OCI-LY7 (cell line): ENCODE data around the gene TECR. TPM values are rescaled to one million over a fixed set of nuclear protein-coding genes. Genes with fewer than 3 reads are reported as not detected.

Experiments used
- BruUV-seq: library from RNA; stranded (reverse); fragments of 400-500 nt; replicated peaks from 2 replicates; lab custom pipeline; 2021; lab: Mats Ljungman, UMichigan
- CTCF ChIA-PET: fragments of 300-600 bp; sonication (Branson Sonifier 250); formaldehyde crosslinking; loops from one replicate; lab custom pipeline; 2022; ENCODE audit warnings: antibody characterized with exemption; ENCODE audit not compliant: unreplicated experiment; lab: Charles Lee
- POLR2A ChIA-PET: fragments of 300-600 bp; sonication (Branson Sonifier 250); formaldehyde crosslinking; loops from one replicate; lab custom pipeline; 2022; ENCODE audit warnings: antibody characterized with exemption; lab: Charles Lee
- DNase-seq: peaks from one replicate; pipeline ENCODE4 v3.0.0-alpha.2; 2015; ENCODE audit warnings: low spot score
- H2AFZ ChIP-seq: fragments of 200-600 bp; sonication (generic), shearing (Covaris generic); 2 replicates; pipeline ENCODE4 v1.6.1; 2014; ENCODE audit warnings: mild to moderate bottlenecking, antibody characterized with exemption, low read length, moderate library complexity
- H3K27ac ChIP-seq: fragments of 200-600 bp; sonication (generic); 2 replicates; pipeline ENCODE4 v1.5.1; 2014; ENCODE audit warnings: mixed run types, low read depth, mild to moderate bottlenecking, moderate library complexity, low read length, inconsistent platforms; ENCODE audit not compliant: poor library complexity, severe bottlenecking
- H3K36me3 ChIP-seq: fragments of 200-600 bp; sonication (generic); 2 replicates; pipeline ENCODE4 v1.6.1; 2014; ENCODE audit warnings: mild to moderate bottlenecking, antibody characterized with exemption, low read length, moderate library complexity, mixed read lengths; ENCODE audit not compliant: insufficient read depth
- H3K4me1 ChIP-seq: fragments of 200-600 bp; sonication (generic); 2 replicates; pipeline ENCODE4 v1.5.1; 2014; ENCODE audit warnings: mild to moderate bottlenecking, low read length; ENCODE audit not compliant: insufficient read depth, poor library complexity, severe bottlenecking
- H3K4me2 ChIP-seq: fragments of 200-600 bp; sonication (generic); 2 replicates; pipeline ENCODE4 v1.6.1; 2014; ENCODE audit warnings: mild to moderate bottlenecking, low read length
- H3K4me3 ChIP-seq: fragments of 200-600 bp; sonication (generic); 2 replicates; pipeline ENCODE4 v1.5.1; 2014; ENCODE audit warnings: mild to moderate bottlenecking, low read depth, low read length; ENCODE audit not compliant: poor library complexity, severe bottlenecking
- H3K79me2 ChIP-seq: fragments of 200-600 bp; sonication (generic); 2 replicates; pipeline ENCODE4 v1.6.1; 2016; ENCODE audit warnings: low read depth, mild to moderate bottlenecking, low read length, moderate library complexity, mixed read lengths; ENCODE audit not compliant: insufficient read depth
- H3K9me2 ChIP-seq: fragments of 200-600 bp; sonication (generic); 2 replicates; pipeline ENCODE4 v1.6.1; 2016; ENCODE audit warnings: mild to moderate bottlenecking, low read length, mixed read lengths; ENCODE audit not compliant: insufficient read depth
- H3K9me3 ChIP-seq: fragments of 200-600 bp; sonication (generic); 2 replicates; pipeline ENCODE4 v1.6.1; 2014; ENCODE audit warnings: mild to moderate bottlenecking, mixed run types, low read length, mixed read lengths
- H4K20me1 ChIP-seq: fragments of 200-600 bp; sonication (generic); 2 replicates; pipeline ENCODE4 v1.6.1; 2014; ENCODE audit warnings: mild to moderate bottlenecking, antibody characterized with exemption, low read length, moderate library complexity, mixed read lengths; ENCODE audit not compliant: insufficient read depth
- CTCF ChIP-seq: fragments of 200-600 bp; sonication (generic); conservative IDR thresholded peaks from 2 replicates; pipeline ENCODE4 v1.5.1; 2014; ENCODE audit warnings: mild to moderate bottlenecking, antibody characterized with exemption, low read length, moderate library complexity, mixed read lengths
- EZH2phosphoT487 ChIP-seq: fragments of 200-600 bp; sonication (generic); IDR thresholded peaks from 2 replicates; pipeline ENCODE4 v1.6.1; 2018; ENCODE audit warnings: low read depth, borderline replicate concordance, mild to moderate bottlenecking, mixed run types, antibody characterized with exemption, low read length, moderate library complexity, mixed read lengths
- intact Hi-C: fragments of 100-400 bp; cut with micrococcal nuclease; formaldehyde crosslinking; loops from one replicate; pipeline ENCODE4 v1.10.0; 2022; ENCODE audit not compliant: unreplicated experiment
- total RNA-seq, 2 experiments: library from RNA; depleted of rRNA in 1 of 2; stranded (reverse); fragments of >200 nt in 1 of 2; shearing (Covaris generic) in 1 of 2; gene quantifications; 2 replicates each; pipeline ENCODE4 v1.2.3, GENCODE V29; 2014 to 2022

TECR gene
- total RNA-seq, 2 experiments from 2014 or later, result 81.4 to 128 TPM

- TF ChIP-seq EZH2phosphoT487 (no peak), CTCF (no peak)
- Histone ChIP-seq H3K4me1 (peaks cover 43% of the 10 kb centered on the region), H2AFZ (no peak overlapping the region), H3K4me2 (peak overlapping the region; percentile 99), H3K36me3 (peaks cover 50% of the 10 kb centered on the region), H3K79me2 (peaks cover 35% of the 10 kb centered on the region), H4K20me1 (peaks cover 17% of the 10 kb centered on the region), H3K27ac (no peak overlapping the region), H3K9me3 (no peaks in the 10 kb centered on the region), H3K9me2 (no peaks in the 10 kb centered on the region), H3K4me3 (peak overlapping the region; percentile 93)
- ChIA-PET POLR2A (no interaction called here), CTCF (no interaction called here)
- no peak for DNase-seq
- no TSS peak for BruUV-seq
- intact Hi-C loops, result loop anchor here (5.0 kb wide), 1 partner anchor 42 kb away; no protein-coding TSS in a partner anchor
Measured at GRCh38 chr19:14515501-14516047, 13.8 kb upstream of the TECR start.

DNA sequence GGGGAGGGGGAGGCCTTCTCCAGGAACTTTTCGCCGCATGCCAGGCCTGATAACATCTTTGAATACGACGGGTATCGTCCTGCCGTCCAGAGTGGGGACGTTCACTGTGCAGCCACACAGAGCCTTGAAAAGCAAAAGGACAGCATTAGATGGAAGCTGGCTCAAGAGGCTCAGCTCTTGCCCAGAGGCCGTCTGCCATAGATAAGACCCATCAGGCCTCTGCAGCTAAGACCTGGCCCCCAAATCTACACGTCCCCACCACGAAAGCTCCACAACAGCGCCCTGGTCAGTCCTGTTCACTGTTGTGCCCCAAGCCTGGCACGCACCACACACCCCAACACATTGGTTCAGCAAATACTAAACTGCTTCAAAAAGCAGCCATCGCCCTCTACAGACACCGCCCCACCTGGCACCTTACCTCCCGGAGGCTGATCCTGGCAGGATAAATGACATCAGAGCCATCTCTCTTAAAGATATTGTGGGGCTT is 13.3 kb upstream of the TECR start:
- Histone ChIP-seq H2AFZ (no peak overlapping the region), H3K4me1 (peaks cover 43% of the 10 kb centered on the region), H3K9me2 (no peaks in the 10 kb centered on the region), H3K9me3 (no peaks in the 10 kb centered on the region), H3K4me2 (peak overlapping the region; percentile 99), H3K27ac (no peak overlapping the region), H3K79me2 (peaks cover 35% of the 10 kb centered on the region), H4K20me1 (peaks cover 17% of the 10 kb centered on the region), H3K4me3 (peak overlapping the region; percentile 93), H3K36me3 (peaks cover 50% of the 10 kb centered on the region)
- POLR2A ChIA-PET, result no interaction called here
- no peak for DNase-seq
- CTCF ChIA-PET, result no interaction called here
- TF ChIP-seq EZH2phosphoT487 (no peak), CTCF (peak; percentile 49)
- no TSS peak for BruUV-seq
- intact Hi-C loops, result loop anchor here (5.0 kb wide), 1 partner anchor 41 kb away; no protein-coding TSS in a partner anchor
